Caco-2 (cell line): ENCODE measurements around the gene MEF2C. TPM values are rescaled to one million over a fixed set of nuclear protein-coding genes. Genes with fewer than 3 reads are reported as not detected.

Experiments used
- BruUV-seq: library from RNA; stranded (reverse); fragments of 400-500 nt; replicated peaks from 2 replicates; lab custom pipeline; 2021; lab: Mats Ljungman, UMichigan
- CTCF ChIA-PET: fragments of 300-600 bp; sonication (Branson Sonifier 250); formaldehyde crosslinking; loops from one replicate; lab custom pipeline; 2022; ENCODE audit warnings: antibody characterized with exemption; lab: Charles Lee
- POLR2A ChIA-PET: fragments of 300-600 bp; sonication (Branson Sonifier 250); formaldehyde crosslinking; loops from one replicate; lab custom pipeline; 2022; ENCODE audit warnings: antibody characterized with exemption; lab: Charles Lee
- DNase-seq, 2 experiments: peaks; one replicate each; pipeline versions ENCODE4 v3.0.0 to v3.0.0-alpha.2; 2020 to 2022
- H3K27me3 ChIP-seq: replicated peaks from 2 replicates; pipeline ENCODE4 v1.6.0; 2011; ENCODE audit warnings: low read length; ENCODE audit not compliant: control insufficient read depth, insufficient read depth
- H3K36me3 ChIP-seq: 2 replicates; pipeline ENCODE4 v1.5.1; 2011; ENCODE audit warnings: low read length; ENCODE audit not compliant: control insufficient read depth, insufficient read depth
- H3K4me1 ChIP-seq: fragments of 250-450 bp; sonication (Bioruptor Pico); 2 replicates; pipeline ENCODE4 v1.5.1; 2020; ENCODE audit warnings: mild to moderate bottlenecking
- H3K4me3 ChIP-seq: 2 replicates; pipeline ENCODE4 v1.5.1; 2011; ENCODE audit warnings: low read depth, mild to moderate bottlenecking, control low read depth, low read length
- H3K9me3 ChIP-seq: fragments of 250-450 bp; sonication (Bioruptor Pico); 2 replicates; pipeline ENCODE4 v1.5.1; 2020; ENCODE audit warnings: mild to moderate bottlenecking, moderate library complexity
- H3K27ac Mint-ChIP-seq: one replicate; pipeline ENCODE4 v1.8.0; 2022; ENCODE audit warnings: mixed read lengths; ENCODE audit not compliant: unreplicated experiment
- H3K27me3 Mint-ChIP-seq: one replicate; pipeline ENCODE4 v1.8.0; 2022; ENCODE audit warnings: mixed read lengths; ENCODE audit not compliant: insufficient read depth, unreplicated experiment
- H3K36me3 Mint-ChIP-seq: one replicate; pipeline ENCODE4 v1.8.0; 2022; ENCODE audit warnings: mild to moderate bottlenecking, mixed read lengths; ENCODE audit not compliant: insufficient read depth, unreplicated experiment
- H3K4me1 Mint-ChIP-seq: one replicate; pipeline ENCODE4 v1.8.0; 2022; ENCODE audit warnings: low read depth, mixed read lengths; ENCODE audit not compliant: unreplicated experiment
- H3K4me3 Mint-ChIP-seq: one replicate; pipeline ENCODE4 v1.8.0; 2022; ENCODE audit warnings: mild to moderate bottlenecking, moderate library complexity, mixed read lengths; ENCODE audit not compliant: unreplicated experiment
- H3K9me3 Mint-ChIP-seq: one replicate; pipeline ENCODE4 v1.8.0; 2022; ENCODE audit warnings: mixed read lengths; ENCODE audit not compliant: unreplicated experiment
- intact Hi-C: fragments of 100-400 bp; cut with micrococcal nuclease; formaldehyde crosslinking; loops from one replicate; pipeline ENCODE4 v1.10.0; 2022; ENCODE audit not compliant: unreplicated experiment
- total RNA-seq: library from RNA; stranded (reverse); gene quantifications from 2 replicates; pipeline ENCODE4 v1.2.3, GENCODE V29; 2022
- TF ChIP-seq, protein P1 (sequence below), 2 experiments: fragments of 200-600 bp in 1 of 2; IDR thresholded peaks; 1 replicate in 1 of 2; 2 replicates in 1 of 2; pipeline versions ENCODE4 v1.5.1 to v1.8.0; 2011 to 2022; ENCODE audit warnings: antibody characterized with exemption in 1 of 2, control low read depth in 1 of 2, inconsistent platforms in 1 of 2, low read depth in 1 of 2, low read length in 1 of 2, mild to moderate bottlenecking in 1 of 2, moderate library complexity in 1 of 2; ENCODE audit not compliant: insufficient read depth in 1 of 2, severe bottlenecking in 1 of 2, unreplicated experiment in 1 of 2

Gene MEF2C
- total RNA-seq, 1 experiment from 2014 or later = 1.5 TPM

GRCh38 chr5:88823201-88823600 lies 59.8 kb downstream of the MEF2C start:
- Histone ChIP-seq H3K4me1 (0 out of 2 replicates have a peak, but pooled peaks cover 3% of the 10 kb centered on the region), H3K27me3 (no peaks in the 10 kb centered on the region), H3K36me3 (no peaks in the 10 kb centered on the region), H3K4me3 (no peak overlapping the region), H3K9me3 (no peaks in the 10 kb centered on the region)
- Mint-ChIP-seq H3K36me3 (no peaks in the 10 kb centered on the region), H3K9me3 (no peaks in the 10 kb centered on the region), H3K4me3 (no peak overlapping the region), H3K4me1 (peaks cover 7% of the 10 kb centered on the region), H3K27me3 (peaks cover 9% of the 10 kb centered on the region), H3K27ac (no peak overlapping the region)
- DNase-seq = no peak
- intact Hi-C loops = no loop called here
- CTCF ChIA-PET = no interaction called here
- no TSS peak for BruUV-seq
- TF ChIP-seq, protein P1, sequence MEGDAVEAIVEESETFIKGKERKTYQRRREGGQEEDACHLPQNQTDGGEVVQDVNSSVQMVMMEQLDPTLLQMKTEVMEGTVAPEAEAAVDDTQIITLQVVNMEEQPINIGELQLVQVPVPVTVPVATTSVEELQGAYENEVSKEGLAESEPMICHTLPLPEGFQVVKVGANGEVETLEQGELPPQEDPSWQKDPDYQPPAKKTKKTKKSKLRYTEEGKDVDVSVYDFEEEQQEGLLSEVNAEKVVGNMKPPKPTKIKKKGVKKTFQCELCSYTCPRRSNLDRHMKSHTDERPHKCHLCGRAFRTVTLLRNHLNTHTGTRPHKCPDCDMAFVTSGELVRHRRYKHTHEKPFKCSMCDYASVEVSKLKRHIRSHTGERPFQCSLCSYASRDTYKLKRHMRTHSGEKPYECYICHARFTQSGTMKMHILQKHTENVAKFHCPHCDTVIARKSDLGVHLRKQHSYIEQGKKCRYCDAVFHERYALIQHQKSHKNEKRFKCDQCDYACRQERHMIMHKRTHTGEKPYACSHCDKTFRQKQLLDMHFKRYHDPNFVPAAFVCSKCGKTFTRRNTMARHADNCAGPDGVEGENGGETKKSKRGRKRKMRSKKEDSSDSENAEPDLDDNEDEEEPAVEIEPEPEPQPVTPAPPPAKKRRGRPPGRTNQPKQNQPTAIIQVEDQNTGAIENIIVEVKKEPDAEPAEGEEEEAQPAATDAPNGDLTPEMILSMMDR (IDR thresholded peaks at IDR 0.05; ENCODE audit: insufficient read depth in 1 of 2, low read depth in 1 of 2, low read length in 1 of 2, severe bottlenecking in 1 of 2, unreplicated experiment in 1 of 2) = no peak
- POLR2A ChIA-PET = no interaction called here

- Mint-ChIP-seq H3K9me3 (no peaks in the 10 kb centered on the region), H3K27ac (no peak overlapping the region), H3K27me3 (peaks cover 9% of the 10 kb centered on the region), H3K4me1 (peaks cover 7% of the 10 kb centered on the region), H3K36me3 (no peaks in the 10 kb centered on the region), H3K4me3 (no peak overlapping the region)
- no peaks in the 10 kb centered on the region for H3K36me3 ChIP-seq
- no peaks in the 10 kb centered on the region for H3K27me3 ChIP-seq
- H3K9me3 ChIP-seq = no peaks in the 10 kb centered on the region
- POLR2A ChIA-PET = no interaction called here
- BruUV-seq = no TSS peak
- TF ChIP-seq, protein P1 (IDR thresholded peaks at IDR 0.05; ENCODE audit: insufficient read depth in 1 of 2, low read depth in 1 of 2, low read length in 1 of 2, severe bottlenecking in 1 of 2, unreplicated experiment in 1 of 2) = no peak
- H3K4me1 ChIP-seq = no peaks in the 10 kb centered on the region
- DNase-seq = no peak
- intact Hi-C loops = no loop called here
- CTCF ChIA-PET = no interaction called here
- H3K4me3 ChIP-seq = no peak overlapping the region
Observed at GRCh38 chr5:88821161-88821560, 61.8 kb downstream of the MEF2C start.

- peaks cover 9% of the 10 kb centered on the region for H3K27me3 Mint-ChIP-seq
- no TSS peak for BruUV-seq
Observed at GRCh38 chr5:88820581-88820980, 62.4 kb downstream of the MEF2C start.

More at GRCh38 chr5:88820581-88820980, 62.4 kb downstream of the MEF2C start:
- Mint-ChIP-seq H3K4me1 (peaks cover 1% of the 10 kb centered on the region), H3K27ac (no peak overlapping the region), H3K4me3 (no peak overlapping the region), H3K9me3 (no peaks in the 10 kb centered on the region), H3K36me3 (no peaks in the 10 kb centered on the region)
- Histone ChIP-seq H3K9me3 (no peaks in the 10 kb centered on the region), H3K4me3 (no peak overlapping the region), H3K4me1 (no peaks in the 10 kb centered on the region), H3K36me3 (no peaks in the 10 kb centered on the region), H3K27me3 (no peaks in the 10 kb centered on the region)
- no peak for DNase-seq
- intact Hi-C loops = no loop called here
- ChIA-PET POLR2A (no interaction called here), CTCF (interaction anchor here (0.9 kb wide), 1 partner anchor 91 kb away, joined by 3 read pairs; no protein-coding TSS in a partner anchor)
- TF ChIP-seq, protein P1 (IDR thresholded peaks at IDR 0.05; ENCODE audit: insufficient read depth in 1 of 2, low read depth in 1 of 2, low read length in 1 of 2, severe bottlenecking in 1 of 2, unreplicated experiment in 1 of 2) = no peak
